Caco-2 (cell line): ENCODE results near the gene ZNF813. TPM values are rescaled to one million over a fixed set of nuclear protein-coding genes. Genes with fewer than 3 reads are reported as not detected.
"Not testable (repeated sequence)": the region's sequence is repeated elsewhere in the genome, so short reads cannot be mapped to it uniquely, and the experiment has no call there.

ENCODE experiments used
- Bru-seq: library from RNA; stranded (reverse); fragments of 400-500 nt; gene quantifications from one replicate; lab custom pipeline; 2021; lab: Mats Ljungman, UMichigan
- BruChase-seq, 2 experiments: library from RNA; stranded (reverse); fragments of 400-500 nt; gene quantifications; one replicate each; lab custom pipeline; 2021; lab: Mats Ljungman, UMichigan
- BruUV-seq: library from RNA; stranded (reverse); fragments of 400-500 nt; replicated peaks from 2 replicates; lab custom pipeline; 2021; lab: Mats Ljungman, UMichigan
- CTCF ChIA-PET: fragments of 300-600 bp; sonication (Branson Sonifier 250); formaldehyde crosslinking; loops from one replicate; lab custom pipeline; 2022; ENCODE audit warnings: antibody characterized with exemption; lab: Charles Lee
- POLR2A ChIA-PET: fragments of 300-600 bp; sonication (Branson Sonifier 250); formaldehyde crosslinking; loops from one replicate; lab custom pipeline; 2022; ENCODE audit warnings: antibody characterized with exemption; lab: Charles Lee
- DNase-seq, 2 experiments: peaks; one replicate each; pipeline versions ENCODE4 v3.0.0 to v3.0.0-alpha.2; 2020 to 2022
- H3K27me3 ChIP-seq: replicated peaks from 2 replicates; pipeline ENCODE4 v1.6.0; 2011; ENCODE audit warnings: low read length; ENCODE audit not compliant: control insufficient read depth, insufficient read depth
- H3K36me3 ChIP-seq: 2 replicates; pipeline ENCODE4 v1.5.1; 2011; ENCODE audit warnings: low read length; ENCODE audit not compliant: control insufficient read depth, insufficient read depth
- H3K4me1 ChIP-seq: fragments of 250-450 bp; sonication (Bioruptor Pico); 2 replicates; pipeline ENCODE4 v1.5.1; 2020; ENCODE audit warnings: mild to moderate bottlenecking
- H3K4me3 ChIP-seq: 2 replicates; pipeline ENCODE4 v1.5.1; 2011; ENCODE audit warnings: low read depth, mild to moderate bottlenecking, control low read depth, low read length
- H3K9me3 ChIP-seq: fragments of 250-450 bp; sonication (Bioruptor Pico); 2 replicates; pipeline ENCODE4 v1.5.1; 2020; ENCODE audit warnings: mild to moderate bottlenecking, moderate library complexity
- H3K27ac Mint-ChIP-seq: one replicate; pipeline ENCODE4 v1.8.0; 2022; ENCODE audit warnings: mixed read lengths; ENCODE audit not compliant: unreplicated experiment
- H3K27me3 Mint-ChIP-seq: one replicate; pipeline ENCODE4 v1.8.0; 2022; ENCODE audit warnings: mixed read lengths; ENCODE audit not compliant: insufficient read depth, unreplicated experiment
- H3K36me3 Mint-ChIP-seq: one replicate; pipeline ENCODE4 v1.8.0; 2022; ENCODE audit warnings: mild to moderate bottlenecking, mixed read lengths; ENCODE audit not compliant: insufficient read depth, unreplicated experiment
- H3K4me1 Mint-ChIP-seq: one replicate; pipeline ENCODE4 v1.8.0; 2022; ENCODE audit warnings: low read depth, mixed read lengths; ENCODE audit not compliant: unreplicated experiment
- H3K4me3 Mint-ChIP-seq: one replicate; pipeline ENCODE4 v1.8.0; 2022; ENCODE audit warnings: mild to moderate bottlenecking, moderate library complexity, mixed read lengths; ENCODE audit not compliant: unreplicated experiment
- H3K9me3 Mint-ChIP-seq: one replicate; pipeline ENCODE4 v1.8.0; 2022; ENCODE audit warnings: mixed read lengths; ENCODE audit not compliant: unreplicated experiment
- intact Hi-C: fragments of 100-400 bp; cut with micrococcal nuclease; formaldehyde crosslinking; loops from one replicate; pipeline ENCODE4 v1.10.0; 2022; ENCODE audit not compliant: unreplicated experiment
- long read RNA-seq: library from polyadenylated mRNA; stranded (forward); transcript quantifications from one replicate; pipeline ENCODE4 v2.0.0, GENCODE V29; 2022
- total RNA-seq: library from RNA; stranded (reverse); gene quantifications from 2 replicates; pipeline ENCODE4 v1.2.3, GENCODE V29; 2022
- TF ChIP-seq, protein P1 (sequence below), 2 experiments: fragments of 200-600 bp in 1 of 2; IDR thresholded peaks; 1 replicate in 1 of 2; 2 replicates in 1 of 2; pipeline versions ENCODE4 v1.5.1 to v1.8.0; 2011 to 2022; ENCODE audit warnings: antibody characterized with exemption in 1 of 2, control low read depth in 1 of 2, inconsistent platforms in 1 of 2, low read depth in 1 of 2, low read length in 1 of 2, mild to moderate bottlenecking in 1 of 2, moderate library complexity in 1 of 2; ENCODE audit not compliant: insufficient read depth in 1 of 2, severe bottlenecking in 1 of 2, unreplicated experiment in 1 of 2

ZNF813 gene
- 7.4 and 7.9 TPM in 2 replicates for total RNA-seq
- percentile 72 among the genes with signal in this experiment for Bru-seq, nascent RNA
- BruChase-seq, experiment 1, labeled RNA remaining after a 2-hour chase, result percentile 79 among the genes with signal in this experiment
- BruChase-seq, experiment 2, labeled RNA remaining after a 6-hour chase, result percentile 67 among the genes with signal in this experiment
- long read RNA-seq, full-length matches to known transcripts, result 1 of 1 reads
- long read RNA-seq, partial matches to known transcripts, result 0 of 1 reads
- long read RNA-seq, other reads (novel, unspliced or antisense), result 0 of 1 reads

DNA sequence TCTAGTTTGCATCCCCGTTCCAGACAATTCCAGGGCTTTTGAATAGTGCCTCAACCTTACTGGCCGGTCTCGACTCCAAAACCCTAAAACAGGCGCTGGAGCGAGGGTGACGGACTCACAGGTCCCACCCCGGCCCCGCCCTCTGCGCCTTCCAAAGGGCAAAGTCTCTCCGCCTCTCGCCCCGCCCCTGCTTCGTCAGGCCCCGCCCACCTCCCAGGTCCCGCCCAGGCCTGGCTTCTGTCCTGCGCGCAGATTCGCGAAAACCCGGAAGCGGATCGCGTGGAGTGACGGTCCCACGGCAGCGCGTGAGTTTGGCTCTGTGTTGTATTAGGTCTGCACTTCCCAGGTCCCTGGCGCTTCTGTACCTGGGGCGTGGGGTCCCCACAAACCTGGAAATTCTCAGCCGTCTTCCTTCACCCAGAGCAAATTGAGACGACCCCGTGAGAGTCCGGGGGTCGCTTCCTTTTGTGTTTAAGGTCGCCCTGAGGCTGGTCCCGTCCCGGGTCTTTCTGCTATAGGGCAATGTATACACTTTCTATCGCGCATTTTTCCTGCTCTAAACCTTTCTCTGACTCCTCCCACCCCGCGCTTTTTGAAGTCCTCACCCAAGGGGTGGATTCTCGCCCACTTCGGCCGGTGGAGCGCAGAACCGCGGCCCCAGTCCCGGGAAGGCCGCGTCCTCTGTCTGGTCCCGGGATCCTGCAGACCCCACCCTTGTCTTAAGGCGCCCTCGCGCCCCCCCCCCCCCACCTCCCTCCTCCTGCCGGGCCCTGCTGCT, at the start of gene ZNF813:
Gene ZNF813 (plus strand): TSS at position 249 of the 778 bp plus-strand sequence. CDS start 16,090 bp downstream, outside the sequence.
- Histone ChIP-seq H3K36me3 (no peaks in the 10 kb centered on the region; the same call in 1 of the 2 replicates), H3K9me3 (peaks cover 11% of the 10 kb centered on the region; the same call in 1 of the 2 replicates), H3K4me1 (no peaks in the 10 kb centered on the region), H3K4me3 (peak within 1 kb of the TSS; percentile 94), H3K27me3 (no peaks in the 10 kb centered on the region)
- BruUV-seq, result no TSS peak
- H3K27me3 Mint-ChIP-seq, result no peaks in the 10 kb centered on the region
- intact Hi-C loops, result loop anchor here (5.0 kb wide), 1 partner anchor 35 kb away; the partner anchor contains the start of gene ZNF761
- POLR2A ChIA-PET, result no interaction called here
- peaks cover 39% of the 10 kb centered on the region for H3K9me3 Mint-ChIP-seq
- H3K4me3 Mint-ChIP-seq, result peak within 1 kb of the TSS; percentile 92
- peak within 1 kb of the TSS; percentile 80 for H3K27ac Mint-ChIP-seq
- DNase-seq, result peak; percentile 94 to 95
- peaks cover 19% of the 10 kb centered on the region for H3K4me1 Mint-ChIP-seq
- CTCF ChIA-PET, result no interaction called here
- TF ChIP-seq, protein P1, sequence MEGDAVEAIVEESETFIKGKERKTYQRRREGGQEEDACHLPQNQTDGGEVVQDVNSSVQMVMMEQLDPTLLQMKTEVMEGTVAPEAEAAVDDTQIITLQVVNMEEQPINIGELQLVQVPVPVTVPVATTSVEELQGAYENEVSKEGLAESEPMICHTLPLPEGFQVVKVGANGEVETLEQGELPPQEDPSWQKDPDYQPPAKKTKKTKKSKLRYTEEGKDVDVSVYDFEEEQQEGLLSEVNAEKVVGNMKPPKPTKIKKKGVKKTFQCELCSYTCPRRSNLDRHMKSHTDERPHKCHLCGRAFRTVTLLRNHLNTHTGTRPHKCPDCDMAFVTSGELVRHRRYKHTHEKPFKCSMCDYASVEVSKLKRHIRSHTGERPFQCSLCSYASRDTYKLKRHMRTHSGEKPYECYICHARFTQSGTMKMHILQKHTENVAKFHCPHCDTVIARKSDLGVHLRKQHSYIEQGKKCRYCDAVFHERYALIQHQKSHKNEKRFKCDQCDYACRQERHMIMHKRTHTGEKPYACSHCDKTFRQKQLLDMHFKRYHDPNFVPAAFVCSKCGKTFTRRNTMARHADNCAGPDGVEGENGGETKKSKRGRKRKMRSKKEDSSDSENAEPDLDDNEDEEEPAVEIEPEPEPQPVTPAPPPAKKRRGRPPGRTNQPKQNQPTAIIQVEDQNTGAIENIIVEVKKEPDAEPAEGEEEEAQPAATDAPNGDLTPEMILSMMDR (IDR thresholded peaks at IDR 0.05; ENCODE audit: insufficient read depth in 1 of 2, low read depth in 1 of 2, low read length in 1 of 2, severe bottlenecking in 1 of 2, unreplicated experiment in 1 of 2), result no peak
- H3K36me3 Mint-ChIP-seq, result peaks cover 12% of the 10 kb centered on the region

DNA sequence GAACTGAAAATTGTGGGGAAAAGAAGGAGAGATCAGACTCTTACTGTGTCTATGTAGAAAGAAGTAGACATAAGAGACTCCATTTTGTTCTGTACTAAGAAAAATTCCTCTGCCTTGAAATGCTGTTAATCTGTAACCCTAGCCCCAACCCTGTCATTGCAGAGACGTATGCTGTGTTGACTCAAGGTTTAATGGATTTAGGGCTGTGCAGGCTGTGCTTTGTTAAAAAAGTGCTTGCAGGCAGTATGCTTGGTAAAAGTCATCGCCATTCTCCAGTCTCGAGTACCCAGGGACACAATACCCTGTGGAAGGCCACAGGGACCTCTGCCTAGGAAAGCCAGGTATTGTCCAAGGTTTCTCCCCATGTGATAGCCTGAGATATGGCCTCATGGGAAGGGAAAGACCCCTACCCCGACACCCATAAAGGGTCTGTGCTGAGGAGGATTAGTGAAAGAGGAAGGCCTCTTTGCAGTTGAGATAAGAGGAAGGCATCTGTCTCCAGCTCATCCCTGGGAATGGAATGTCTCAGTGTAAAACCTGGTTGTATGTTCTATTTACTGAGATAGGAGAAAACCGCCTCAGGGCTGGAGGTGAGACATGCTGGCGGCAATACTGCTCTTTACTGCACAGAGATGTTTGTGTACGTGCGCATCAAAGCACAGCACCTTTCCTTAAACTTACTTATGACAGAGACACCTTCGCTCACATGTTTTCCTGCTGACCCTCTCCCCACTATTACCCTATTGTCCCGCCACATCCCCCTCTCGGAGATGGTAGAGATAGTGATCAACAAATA, 46.8 kb upstream of the ZNF813 start:
- peak; percentile 75 to 80 for DNase-seq
- H3K4me3 ChIP-seq, POLR2A ChIA-PET, H3K36me3 ChIP-seq, BruUV-seq, intact Hi-C loops, H3K27me3 Mint-ChIP-seq, H3K4me1 Mint-ChIP-seq, H3K27me3 ChIP-seq, CTCF ChIA-PET: not testable (repeated sequence)
- Histone ChIP-seq H3K9me3 (peaks cover 51% of the 10 kb centered on the region), H3K4me1 (peaks cover 28% of the 10 kb centered on the region)
- Mint-ChIP-seq H3K9me3 (peaks cover 20% of the 10 kb centered on the region), H3K4me3 (peak overlapping the region; percentile 35), H3K36me3 (peaks cover 30% of the 10 kb centered on the region), H3K27ac (peak overlapping the region; percentile 84)

- no peaks in the 10 kb centered on the region for H3K27me3 ChIP-seq
- H3K4me3 ChIP-seq, result no peak overlapping the region
- no peak for DNase-seq
- Mint-ChIP-seq H3K4me3 (no peak overlapping the region), H3K27me3 (no peaks in the 10 kb centered on the region), H3K36me3 (peaks cover 28% of the 10 kb centered on the region), H3K4me1 (peaks cover 8% of the 10 kb centered on the region), H3K9me3 (peaks cover 11% of the 10 kb centered on the region), H3K27ac (no peak overlapping the region)
- H3K9me3 ChIP-seq, result peaks cover 50% of the 10 kb centered on the region
- H3K36me3 ChIP-seq, result no peaks in the 10 kb centered on the region; the same call in 1 of the 2 replicates
- TF ChIP-seq, protein P1 (IDR thresholded peaks at IDR 0.05; ENCODE audit: insufficient read depth in 1 of 2, low read depth in 1 of 2, low read length in 1 of 2, severe bottlenecking in 1 of 2, unreplicated experiment in 1 of 2), result no peak
- intact Hi-C loops, result no loop called here
- POLR2A ChIA-PET, result no interaction called here
- H3K4me1 ChIP-seq, result peaks cover 28% of the 10 kb centered on the region
- CTCF ChIA-PET, result no interaction called here
- BruUV-seq, result no TSS peak
Observed at GRCh38 chr19:53422551-53422950, 45.0 kb upstream of the ZNF813 start.

- H3K27me3 ChIP-seq, BruUV-seq, DNase-seq, H3K36me3 ChIP-seq, H3K27me3 Mint-ChIP-seq, intact Hi-C loops, H3K4me3 ChIP-seq, H3K9me3 Mint-ChIP-seq, H3K4me3 Mint-ChIP-seq, H3K4me1 Mint-ChIP-seq, H3K27ac Mint-ChIP-seq, CTCF ChIA-PET, POLR2A ChIA-PET: not testable (repeated sequence)
- H3K4me1 ChIP-seq, result peaks cover 28% of the 10 kb centered on the region
- H3K9me3 ChIP-seq, result peaks cover 44% of the 10 kb centered on the region
- peaks cover 33% of the 10 kb centered on the region for H3K36me3 Mint-ChIP-seq
Observed at GRCh38 chr19:53423074-53423473, 44.5 kb upstream of the ZNF813 start.

DNA sequence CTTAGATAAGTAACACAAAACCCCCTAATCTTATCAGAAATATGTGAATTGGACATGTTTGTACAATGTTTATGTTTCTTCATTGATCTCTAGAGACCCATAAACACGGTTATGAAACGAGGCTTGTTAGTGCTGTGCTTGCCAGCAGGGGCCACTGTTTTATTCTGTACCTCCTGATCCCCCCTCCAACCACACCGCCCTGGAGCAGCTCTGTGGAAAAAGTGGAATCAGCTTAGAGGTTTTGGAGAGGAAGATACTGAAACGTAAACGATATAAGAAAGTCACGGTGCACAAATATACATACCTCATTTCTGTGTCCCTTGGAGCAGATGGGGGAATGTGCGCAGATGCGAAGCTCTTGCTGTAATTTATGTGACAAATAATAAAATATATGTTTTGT, 43.9 kb upstream of the ZNF813 start:
- Histone ChIP-seq H3K4me1 (peaks cover 28% of the 10 kb centered on the region), H3K9me3 (peaks cover 39% of the 10 kb centered on the region)
- POLR2A ChIA-PET, H3K4me3 ChIP-seq, H3K27me3 ChIP-seq, H3K36me3 ChIP-seq, H3K27ac Mint-ChIP-seq, H3K4me1 Mint-ChIP-seq, H3K9me3 Mint-ChIP-seq, intact Hi-C loops, H3K27me3 Mint-ChIP-seq: not testable (repeated sequence)
- Mint-ChIP-seq H3K4me3 (peak overlapping the region; percentile 38), H3K36me3 (peaks cover 35% of the 10 kb centered on the region)
- BruUV-seq, result TSS peak; percentile 51
- CTCF ChIA-PET, result interaction anchor here (0.6 kb wide), 2 partner anchors 81 to 97 kb away, joined by 3 to 6 read pairs; no protein-coding TSS in a partner anchor
- peak; percentile 43 to 47 for DNase-seq
